ENCODE results near the gene VN1R5. TPM values are rescaled to one million over a fixed set of nuclear protein-coding genes. Genes with fewer than 3 reads are reported as not detected.
A peak's percentile ranks its signal among the peaks of the same experiment; 100 is the strongest.

VN1R5 gene
- total and polyA plus RNA-seq, 9 of the 15 experiments (the other 6 are each of a cell fraction or from before 2014, with no cell fraction given) = not detected

DNA sequence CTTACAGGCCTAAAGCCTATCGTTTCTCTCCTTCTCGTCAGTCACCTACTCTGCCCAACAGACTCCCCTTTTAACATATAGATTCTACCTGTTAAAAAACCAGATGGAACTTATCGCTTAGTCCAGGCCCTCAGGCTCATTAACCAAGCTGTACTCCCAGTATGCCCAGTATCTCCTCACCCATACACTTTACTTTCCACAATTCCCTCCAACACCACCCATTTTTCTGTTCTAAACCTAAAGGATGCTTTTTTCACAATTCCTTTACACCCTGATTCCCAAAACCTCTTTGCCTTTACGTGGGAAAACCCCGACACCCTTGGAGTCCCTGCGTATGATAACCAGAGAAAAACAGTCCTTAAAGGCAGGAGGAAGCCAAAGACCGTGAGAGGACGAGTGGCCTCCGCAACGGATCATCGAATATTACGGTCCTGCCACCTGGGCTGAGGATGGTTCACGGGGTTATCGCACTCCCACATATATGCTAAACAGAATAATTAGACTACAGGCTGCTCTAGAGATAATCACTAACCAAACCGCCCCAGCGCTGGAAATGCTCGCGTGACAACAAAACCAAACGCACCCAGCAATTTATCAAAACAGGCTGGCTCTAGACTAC lies 33.5 kb downstream of the VN1R5 start (continued):
- TF ChIP-seq, protein P1, sequence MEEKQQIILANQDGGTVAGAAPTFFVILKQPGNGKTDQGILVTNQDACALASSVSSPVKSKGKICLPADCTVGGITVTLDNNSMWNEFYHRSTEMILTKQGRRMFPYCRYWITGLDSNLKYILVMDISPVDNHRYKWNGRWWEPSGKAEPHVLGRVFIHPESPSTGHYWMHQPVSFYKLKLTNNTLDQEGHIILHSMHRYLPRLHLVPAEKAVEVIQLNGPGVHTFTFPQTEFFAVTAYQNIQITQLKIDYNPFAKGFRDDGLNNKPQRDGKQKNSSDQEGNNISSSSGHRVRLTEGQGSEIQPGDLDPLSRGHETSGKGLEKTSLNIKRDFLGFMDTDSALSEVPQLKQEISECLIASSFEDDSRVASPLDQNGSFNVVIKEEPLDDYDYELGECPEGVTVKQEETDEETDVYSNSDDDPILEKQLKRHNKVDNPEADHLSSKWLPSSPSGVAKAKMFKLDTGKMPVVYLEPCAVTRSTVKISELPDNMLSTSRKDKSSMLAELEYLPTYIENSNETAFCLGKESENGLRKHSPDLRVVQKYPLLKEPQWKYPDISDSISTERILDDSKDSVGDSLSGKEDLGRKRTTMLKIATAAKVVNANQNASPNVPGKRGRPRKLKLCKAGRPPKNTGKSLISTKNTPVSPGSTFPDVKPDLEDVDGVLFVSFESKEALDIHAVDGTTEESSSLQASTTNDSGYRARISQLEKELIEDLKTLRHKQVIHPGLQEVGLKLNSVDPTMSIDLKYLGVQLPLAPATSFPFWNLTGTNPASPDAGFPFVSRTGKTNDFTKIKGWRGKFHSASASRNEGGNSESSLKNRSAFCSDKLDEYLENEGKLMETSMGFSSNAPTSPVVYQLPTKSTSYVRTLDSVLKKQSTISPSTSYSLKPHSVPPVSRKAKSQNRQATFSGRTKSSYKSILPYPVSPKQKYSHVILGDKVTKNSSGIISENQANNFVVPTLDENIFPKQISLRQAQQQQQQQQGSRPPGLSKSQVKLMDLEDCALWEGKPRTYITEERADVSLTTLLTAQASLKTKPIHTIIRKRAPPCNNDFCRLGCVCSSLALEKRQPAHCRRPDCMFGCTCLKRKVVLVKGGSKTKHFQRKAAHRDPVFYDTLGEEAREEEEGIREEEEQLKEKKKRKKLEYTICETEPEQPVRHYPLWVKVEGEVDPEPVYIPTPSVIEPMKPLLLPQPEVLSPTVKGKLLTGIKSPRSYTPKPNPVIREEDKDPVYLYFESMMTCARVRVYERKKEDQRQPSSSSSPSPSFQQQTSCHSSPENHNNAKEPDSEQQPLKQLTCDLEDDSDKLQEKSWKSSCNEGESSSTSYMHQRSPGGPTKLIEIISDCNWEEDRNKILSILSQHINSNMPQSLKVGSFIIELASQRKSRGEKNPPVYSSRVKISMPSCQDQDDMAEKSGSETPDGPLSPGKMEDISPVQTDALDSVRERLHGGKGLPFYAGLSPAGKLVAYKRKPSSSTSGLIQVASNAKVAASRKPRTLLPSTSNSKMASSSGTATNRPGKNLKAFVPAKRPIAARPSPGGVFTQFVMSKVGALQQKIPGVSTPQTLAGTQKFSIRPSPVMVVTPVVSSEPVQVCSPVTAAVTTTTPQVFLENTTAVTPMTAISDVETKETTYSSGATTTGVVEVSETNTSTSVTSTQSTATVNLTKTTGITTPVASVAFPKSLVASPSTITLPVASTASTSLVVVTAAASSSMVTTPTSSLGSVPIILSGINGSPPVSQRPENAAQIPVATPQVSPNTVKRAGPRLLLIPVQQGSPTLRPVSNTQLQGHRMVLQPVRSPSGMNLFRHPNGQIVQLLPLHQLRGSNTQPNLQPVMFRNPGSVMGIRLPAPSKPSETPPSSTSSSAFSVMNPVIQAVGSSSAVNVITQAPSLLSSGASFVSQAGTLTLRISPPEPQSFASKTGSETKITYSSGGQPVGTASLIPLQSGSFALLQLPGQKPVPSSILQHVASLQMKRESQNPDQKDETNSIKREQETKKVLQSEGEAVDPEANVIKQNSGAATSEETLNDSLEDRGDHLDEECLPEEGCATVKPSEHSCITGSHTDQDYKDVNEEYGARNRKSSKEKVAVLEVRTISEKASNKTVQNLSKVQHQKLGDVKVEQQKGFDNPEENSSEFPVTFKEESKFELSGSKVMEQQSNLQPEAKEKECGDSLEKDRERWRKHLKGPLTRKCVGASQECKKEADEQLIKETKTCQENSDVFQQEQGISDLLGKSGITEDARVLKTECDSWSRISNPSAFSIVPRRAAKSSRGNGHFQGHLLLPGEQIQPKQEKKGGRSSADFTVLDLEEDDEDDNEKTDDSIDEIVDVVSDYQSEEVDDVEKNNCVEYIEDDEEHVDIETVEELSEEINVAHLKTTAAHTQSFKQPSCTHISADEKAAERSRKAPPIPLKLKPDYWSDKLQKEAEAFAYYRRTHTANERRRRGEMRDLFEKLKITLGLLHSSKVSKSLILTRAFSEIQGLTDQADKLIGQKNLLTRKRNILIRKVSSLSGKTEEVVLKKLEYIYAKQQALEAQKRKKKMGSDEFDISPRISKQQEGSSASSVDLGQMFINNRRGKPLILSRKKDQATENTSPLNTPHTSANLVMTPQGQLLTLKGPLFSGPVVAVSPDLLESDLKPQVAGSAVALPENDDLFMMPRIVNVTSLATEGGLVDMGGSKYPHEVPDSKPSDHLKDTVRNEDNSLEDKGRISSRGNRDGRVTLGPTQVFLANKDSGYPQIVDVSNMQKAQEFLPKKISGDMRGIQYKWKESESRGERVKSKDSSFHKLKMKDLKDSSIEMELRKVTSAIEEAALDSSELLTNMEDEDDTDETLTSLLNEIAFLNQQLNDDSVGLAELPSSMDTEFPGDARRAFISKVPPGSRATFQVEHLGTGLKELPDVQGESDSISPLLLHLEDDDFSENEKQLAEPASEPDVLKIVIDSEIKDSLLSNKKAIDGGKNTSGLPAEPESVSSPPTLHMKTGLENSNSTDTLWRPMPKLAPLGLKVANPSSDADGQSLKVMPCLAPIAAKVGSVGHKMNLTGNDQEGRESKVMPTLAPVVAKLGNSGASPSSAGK (IDR thresholded peaks at IDR 0.05) = peak; percentile 25; the same call in 1 of the 2 replicates
- TF ChIP-seq DPF2 (IDR thresholded peaks at IDR 0.05) = peak; percentile 56; the same call in 1 of the 2 replicates
- 0 out of 4 replicates have a peak, but pooled peaks of 1 of the 2 experiments have one; percentile 11 for TF ChIP-seq TRIM24 (IDR thresholded peaks at IDR 0.05)

Measured in K562 (cell line).